Fibroblast of villous mesenchyme (primary cell): ENCODE results near the gene RCAN2. TPM values are rescaled to one million over a fixed set of nuclear protein-coding genes. Genes with fewer than 3 reads are reported as not detected.

Experiments used
- DNase-seq: peaks from one replicate; pipeline ENCODE4 v3.0.0-alpha.2; 2010; ENCODE audit warnings: low read depth
- H3K4me3 ChIP-seq: 2 replicates; pipeline ENCODE4 v1.5.1; 2011; ENCODE audit warnings: low read depth, mild to moderate bottlenecking, low read length
- CTCF ChIP-seq: IDR thresholded peaks from 2 replicates; pipeline ENCODE4 v1.5.1; 2012; ENCODE audit warnings: low read depth, mild to moderate bottlenecking, low read length; ENCODE audit not compliant: insufficient read depth
- total RNA-seq: library from RNA; depleted of rRNA; stranded (reverse); fragments of >200 nt; gene quantifications from 2 replicates; pipeline ENCODE4 v1.2.3, GENCODE V29; 2012

The RCAN2 gene
- total RNA-seq, 1 donor, result 1.7 TPM

DNA sequence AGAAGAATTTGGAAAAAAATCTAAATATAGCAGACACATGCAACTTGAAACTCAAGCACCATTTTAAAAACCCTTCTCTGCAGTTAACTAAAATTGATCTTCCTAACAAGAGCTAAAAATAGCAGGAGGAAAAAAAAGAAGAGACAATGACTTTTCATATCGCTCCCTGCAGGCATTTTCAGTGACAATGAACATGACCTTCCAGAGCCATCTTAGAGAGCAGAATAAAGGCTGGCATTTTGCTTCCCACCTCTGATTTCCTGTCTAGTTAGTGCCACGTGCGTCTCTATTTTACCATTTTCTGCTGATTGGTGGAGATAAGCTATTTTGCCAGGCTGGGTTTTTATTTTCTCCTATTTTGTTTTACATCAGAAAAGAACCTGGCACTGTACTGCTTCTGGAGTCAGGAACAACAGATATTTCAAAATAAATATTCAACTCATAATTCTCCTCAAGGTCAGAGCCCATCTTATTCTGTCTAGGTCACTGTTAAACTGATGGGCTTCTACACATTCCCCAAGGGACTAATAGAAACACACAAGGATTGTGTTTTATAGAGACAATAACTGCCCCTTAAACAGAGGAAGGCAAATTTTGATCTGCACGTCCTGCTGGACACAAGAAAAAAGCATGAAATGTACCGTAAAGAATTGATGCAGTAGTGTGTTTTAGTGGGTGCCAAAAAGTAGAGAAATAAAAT lies 250.2 kb downstream of the RCAN2 start:
- TF ChIP-seq CTCF, result no peak
- DNase-seq, result no peak
- no peak overlapping the region for H3K4me3 ChIP-seq

DNA sequence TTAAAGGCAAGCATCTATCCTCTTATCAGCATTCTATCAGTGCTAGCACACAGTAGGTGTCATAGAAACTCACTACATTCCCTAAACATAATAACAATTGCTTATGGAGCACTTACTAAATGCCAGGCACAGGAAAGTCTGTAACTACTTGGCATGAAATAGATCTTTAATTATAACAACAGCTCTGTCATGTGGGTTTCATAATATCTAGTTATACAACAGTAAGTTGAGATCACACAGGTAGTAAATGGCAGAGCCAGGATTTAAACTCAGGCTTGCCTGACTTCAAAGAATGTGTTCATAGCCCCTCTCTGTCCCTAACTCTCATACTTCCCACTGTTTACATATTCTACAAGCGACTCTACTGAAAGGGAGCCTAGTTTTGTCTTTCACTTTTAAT lies 254.5 kb downstream of the RCAN2 start:
- no peak overlapping the region for H3K4me3 ChIP-seq
- TF ChIP-seq CTCF, result no peak
- DNase-seq, result no peak

GRCh38 chr6:46235242-46235641 lies 256.0 kb downstream of the RCAN2 start:
- no peak overlapping the region for H3K4me3 ChIP-seq
- no peak for DNase-seq
- TF ChIP-seq CTCF, result no peak

DNA sequence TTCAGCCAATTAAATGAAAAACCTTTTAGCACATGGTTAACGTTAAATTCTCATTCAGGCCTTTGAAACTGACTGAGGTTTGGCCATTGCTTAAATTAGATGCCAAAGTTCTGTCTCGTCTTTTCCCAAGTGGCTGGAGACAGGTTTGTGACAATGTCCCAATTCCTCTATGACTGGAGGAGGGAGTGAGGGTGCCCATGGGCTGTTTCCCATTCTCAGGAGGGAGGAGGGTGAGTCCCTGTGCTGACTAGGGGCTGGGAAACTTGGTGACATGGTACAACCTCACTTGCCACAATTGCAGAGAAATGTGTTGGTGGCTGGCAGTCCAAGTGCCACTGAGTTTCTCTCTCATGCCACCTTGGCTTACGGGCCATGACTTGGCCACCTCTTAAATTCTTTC lies 256.5 kb downstream of the RCAN2 start:
- no peak for TF ChIP-seq CTCF
- no peak for DNase-seq
- no peak overlapping the region for H3K4me3 ChIP-seq

- no peak for DNase-seq
- H3K4me3 ChIP-seq, result no peak overlapping the region
- no peak for TF ChIP-seq CTCF
Observed at GRCh38 chr6:46234156-46234556, 257.1 kb downstream of the RCAN2 start.

GRCh38 chr6:46233129-46233528 lies 258.1 kb downstream of the RCAN2 start:
- no peak overlapping the region for H3K4me3 ChIP-seq
- no peak for TF ChIP-seq CTCF
- DNase-seq, result no peak

DNA sequence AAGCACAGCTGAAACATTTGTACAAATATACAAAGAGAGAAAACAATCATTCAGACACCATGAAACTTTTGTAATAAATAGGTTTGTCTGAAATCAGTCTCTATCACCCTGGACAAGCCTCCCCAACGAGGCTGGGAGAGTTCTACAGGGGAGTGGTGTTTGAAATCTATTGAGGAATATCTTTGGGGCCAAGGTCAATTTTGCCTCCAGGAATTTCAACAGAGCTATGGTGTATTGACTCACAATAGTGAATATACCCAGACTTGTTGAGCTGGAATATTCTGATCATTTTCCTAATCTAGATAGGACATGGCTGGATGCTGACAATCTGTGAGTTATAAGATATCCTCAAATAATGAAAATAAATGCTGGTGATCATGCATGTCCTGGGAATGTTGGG lies 269.0 kb downstream of the RCAN2 start:
- no peak for DNase-seq
- H3K4me3 ChIP-seq, result no peak overlapping the region
- no peak for TF ChIP-seq CTCF
